Skeletal muscle satellite cell (primary cell): ENCODE data around the gene HNRNPF.
"Not testable (repeated sequence)": the region's sequence is repeated elsewhere in the genome, so short reads cannot be mapped to it uniquely, and the experiment has no call there.

Experiments
- H3K27me3 ChIP-seq: 2 replicates; pipeline ENCODE4 v1.7.0; 2013; ENCODE audit warnings: low read length; ENCODE audit not compliant: control insufficient read depth, insufficient read depth
- H3K36me3 ChIP-seq: 2 replicates; pipeline ENCODE4 v1.7.0; 2013; ENCODE audit warnings: mild to moderate bottlenecking, control low read depth, low read length; ENCODE audit not compliant: insufficient read depth
- H3K4me1 ChIP-seq: 2 replicates; pipeline ENCODE4 v1.7.0; 2013; ENCODE audit warnings: low read length; ENCODE audit not compliant: control insufficient read depth, insufficient read depth
- H3K4me2 ChIP-seq: 2 replicates; pipeline ENCODE4 v1.7.0; 2013; ENCODE audit warnings: mild to moderate bottlenecking, low read length
- H3K4me3 ChIP-seq: 2 replicates; pipeline ENCODE4 v1.7.0; 2013; ENCODE audit warnings: low read length
- H3K9ac ChIP-seq: 2 replicates; pipeline ENCODE4 v1.7.0; 2013; ENCODE audit warnings: mild to moderate bottlenecking, low read depth, low read length, moderate library complexity
- H3K9me3 ChIP-seq: replicated peaks from 2 replicates; pipeline ENCODE4 v1.7.0; 2013; ENCODE audit warnings: mild to moderate bottlenecking, control low read depth, low read length

HNRNPF gene

DNA sequence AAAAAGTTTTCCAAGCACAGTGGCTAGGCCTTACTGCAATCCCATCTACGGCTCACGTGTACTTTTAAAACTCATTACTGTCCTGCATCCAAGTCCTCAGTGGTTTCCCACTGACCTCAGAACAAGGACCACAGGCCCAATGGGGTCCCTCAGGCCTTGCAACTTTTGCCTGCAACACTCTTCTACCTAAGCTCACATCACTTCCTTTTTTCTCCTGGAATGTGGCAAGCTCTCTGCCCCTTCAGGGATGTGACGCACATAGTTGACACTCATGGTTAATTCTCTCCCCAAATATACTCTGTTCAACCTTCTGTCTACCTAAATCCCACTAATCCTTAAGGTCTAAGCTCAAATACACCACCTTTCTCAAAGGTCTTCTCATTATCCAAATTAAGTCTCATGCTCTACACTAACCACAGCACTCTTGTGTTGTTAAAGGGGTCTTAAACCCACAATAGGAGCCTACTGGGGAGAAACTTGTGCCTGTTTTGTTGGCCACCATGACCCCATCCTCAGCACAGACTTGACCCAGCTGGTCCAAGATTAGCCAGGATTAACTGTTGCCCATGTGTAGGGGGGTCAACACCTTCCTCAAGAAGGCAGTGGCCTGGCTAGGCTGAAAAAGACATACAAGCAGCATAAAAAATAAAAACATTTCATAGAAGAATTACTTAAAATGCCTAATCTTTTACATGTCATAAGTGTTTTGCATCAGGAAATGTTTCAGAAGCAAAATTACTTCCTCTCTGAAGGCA lies 15.2 kb downstream of the HNRNPF start:
- no peak overlapping the region for H3K9ac ChIP-seq
- H3K4me2 ChIP-seq = no peak overlapping the region
- H3K4me1 ChIP-seq = peaks cover 32% of the 10 kb centered on the region
- no peaks in the 10 kb centered on the region for H3K9me3 ChIP-seq
- no peak overlapping the region for H3K4me3 ChIP-seq
- no peaks in the 10 kb centered on the region for H3K27me3 ChIP-seq
- H3K36me3 ChIP-seq = peaks cover 70% of the 10 kb centered on the region

DNA sequence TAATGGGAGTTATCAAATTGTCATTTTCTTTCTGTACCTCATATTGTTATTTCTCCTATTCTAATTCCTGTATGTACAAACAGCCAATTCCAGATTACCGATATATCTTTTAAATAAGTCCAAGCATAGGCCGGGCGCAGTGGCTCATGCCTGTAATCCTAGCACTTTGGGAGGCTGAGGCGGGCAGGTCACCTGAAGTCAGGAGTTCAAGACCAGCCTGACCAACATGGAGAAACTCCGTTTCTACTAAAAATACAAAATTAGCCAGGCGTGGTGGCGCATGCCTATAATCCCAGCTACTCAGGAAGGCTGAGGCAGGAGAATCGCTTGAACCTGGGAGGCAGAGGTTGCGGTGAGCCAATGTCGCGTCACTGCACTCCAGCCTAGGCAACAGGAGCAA lies 15.8 kb downstream of the HNRNPF start:
- not testable (repeated sequence) for H3K9ac ChIP-seq, H3K4me3 ChIP-seq, H3K4me2 ChIP-seq, H3K9me3 ChIP-seq, H3K27me3 ChIP-seq
- H3K4me1 ChIP-seq = peaks cover 26% of the 10 kb centered on the region
- peaks cover 71% of the 10 kb centered on the region for H3K36me3 ChIP-seq

DNA sequence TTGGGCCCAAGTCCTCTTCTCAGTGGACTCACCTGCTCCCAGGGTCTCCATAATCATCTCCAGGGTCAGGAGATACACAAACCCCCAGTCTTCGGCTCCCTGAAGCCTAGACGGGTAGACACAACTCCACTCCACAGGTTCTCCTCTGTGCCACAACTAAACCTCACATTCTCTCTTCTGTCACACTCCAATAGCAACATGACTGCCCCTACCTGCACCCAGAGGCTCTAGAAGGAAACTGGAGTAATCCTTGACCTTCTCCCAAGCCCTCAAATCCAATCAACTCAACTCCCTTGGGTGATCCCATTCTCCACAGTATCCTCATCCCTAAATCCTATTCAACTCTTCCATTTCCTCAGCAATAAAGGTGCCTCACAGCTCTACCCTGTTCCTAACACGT lies 16.2 kb downstream of the HNRNPF start:
- H3K27me3 ChIP-seq = no peaks in the 10 kb centered on the region
- peaks cover 22% of the 10 kb centered on the region for H3K4me1 ChIP-seq
- H3K4me2 ChIP-seq = no peak overlapping the region
- no peak overlapping the region for H3K9ac ChIP-seq
- H3K36me3 ChIP-seq = peaks cover 75% of the 10 kb centered on the region
- H3K4me3 ChIP-seq = no peak overlapping the region
- no peaks in the 10 kb centered on the region for H3K9me3 ChIP-seq

DNA sequence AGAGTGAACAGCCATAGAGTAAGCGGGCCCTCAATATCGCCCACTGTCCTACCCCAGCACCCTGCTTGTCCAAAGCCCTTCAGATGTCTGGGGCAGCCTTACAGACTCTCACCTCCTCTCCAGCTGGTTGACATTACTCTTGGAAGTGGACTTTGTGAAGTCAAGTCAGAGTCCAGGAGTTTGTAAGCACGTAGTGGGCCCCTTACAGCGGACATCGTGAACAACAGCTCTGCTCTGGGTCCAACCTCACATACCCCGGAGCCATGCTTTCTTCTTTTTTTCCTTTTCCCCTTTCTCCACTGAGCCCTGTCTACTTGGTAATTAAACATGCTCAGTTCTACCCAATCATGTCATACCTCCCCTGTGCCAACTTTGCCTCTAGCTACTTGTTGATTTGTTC lies 17.5 kb downstream of the HNRNPF start:
- Histone ChIP-seq H3K36me3 (peaks cover 87% of the 10 kb centered on the region), H3K9me3 (no peaks in the 10 kb centered on the region), H3K4me2 (no peak overlapping the region), H3K27me3 (no peaks in the 10 kb centered on the region), H3K4me1 (peaks cover 15% of the 10 kb centered on the region), H3K4me3 (no peak overlapping the region), H3K9ac (no peak overlapping the region)

DNA sequence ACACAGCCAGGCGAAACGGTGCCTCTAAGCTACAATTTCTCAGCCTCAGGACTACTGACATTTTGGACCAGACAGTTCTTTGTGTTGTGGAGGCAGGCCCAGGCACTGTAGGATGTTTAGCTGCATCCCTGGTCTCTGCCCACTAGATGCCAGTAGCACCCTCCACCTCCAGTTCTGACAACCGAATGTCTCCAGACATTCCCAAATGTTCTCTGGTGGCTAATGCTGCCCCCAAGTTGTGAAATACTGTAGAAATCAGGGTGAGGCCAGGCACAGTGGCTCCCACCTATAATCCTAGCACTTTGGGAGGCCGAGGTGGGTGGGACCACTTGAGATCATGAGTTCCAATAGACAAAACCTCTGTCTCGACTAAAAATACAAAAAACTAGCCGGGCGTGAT lies 18.2 kb downstream of the HNRNPF start:
- no peak overlapping the region for H3K9ac ChIP-seq
- peaks cover 92% of the 10 kb centered on the region for H3K36me3 ChIP-seq
- no peak overlapping the region for H3K4me3 ChIP-seq
- no peaks in the 10 kb centered on the region for H3K9me3 ChIP-seq
- H3K4me1 ChIP-seq = peaks cover 8% of the 10 kb centered on the region
- H3K27me3 ChIP-seq = no peaks in the 10 kb centered on the region
- no peak overlapping the region for H3K4me2 ChIP-seq

DNA sequence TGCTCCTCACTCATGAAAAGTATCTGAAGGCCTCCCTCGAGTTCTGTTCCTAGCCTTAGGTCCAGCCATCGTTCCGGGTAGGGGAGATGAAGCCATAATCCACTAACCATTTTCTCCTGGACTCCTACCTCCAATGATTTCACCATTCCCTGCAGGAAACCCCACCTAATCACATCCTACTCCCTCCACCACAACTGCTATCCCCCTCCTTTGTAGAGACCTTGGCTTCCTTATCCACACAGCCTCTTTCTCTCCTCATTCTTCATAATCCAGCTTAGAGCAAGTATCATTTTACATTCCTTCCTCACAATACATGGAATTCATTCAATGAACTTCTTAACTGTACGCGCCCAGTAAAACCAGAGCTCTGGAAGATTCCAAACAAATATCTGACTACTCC lies 18.7 kb downstream of the HNRNPF start:
- Histone ChIP-seq H3K4me1 (peaks cover 3% of the 10 kb centered on the region), H3K4me3 (no peak overlapping the region), H3K36me3 (peaks cover 92% of the 10 kb centered on the region), H3K27me3 (no peaks in the 10 kb centered on the region), H3K4me2 (no peak overlapping the region), H3K9ac (no peak overlapping the region), H3K9me3 (no peaks in the 10 kb centered on the region)

DNA sequence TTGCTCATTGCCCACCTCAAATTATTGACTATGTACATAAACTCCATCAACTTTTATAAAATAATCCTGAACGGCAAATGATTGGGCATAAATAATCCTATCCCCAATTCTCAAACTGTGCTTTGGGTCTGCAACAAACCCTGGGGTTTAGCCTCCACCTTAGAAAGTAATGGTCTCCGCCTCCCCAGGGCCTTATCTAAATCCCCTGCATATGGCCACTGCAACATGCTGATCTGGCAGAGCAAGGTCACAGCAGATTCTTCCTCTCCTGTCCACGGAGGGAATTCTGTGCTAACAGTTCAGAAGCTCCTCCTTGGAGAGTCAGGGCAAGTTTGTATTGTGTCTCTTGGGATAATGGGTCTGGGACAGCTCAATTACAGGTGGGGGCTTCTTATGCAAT lies 19.1 kb downstream of the HNRNPF start:
- Histone ChIP-seq H3K27me3 (no peaks in the 10 kb centered on the region), H3K9me3 (no peaks in the 10 kb centered on the region), H3K4me1 (no peaks in the 10 kb centered on the region), H3K4me2 (no peak overlapping the region), H3K36me3 (peaks cover 88% of the 10 kb centered on the region), H3K4me3 (no peak overlapping the region), H3K9ac (no peak overlapping the region)

DNA sequence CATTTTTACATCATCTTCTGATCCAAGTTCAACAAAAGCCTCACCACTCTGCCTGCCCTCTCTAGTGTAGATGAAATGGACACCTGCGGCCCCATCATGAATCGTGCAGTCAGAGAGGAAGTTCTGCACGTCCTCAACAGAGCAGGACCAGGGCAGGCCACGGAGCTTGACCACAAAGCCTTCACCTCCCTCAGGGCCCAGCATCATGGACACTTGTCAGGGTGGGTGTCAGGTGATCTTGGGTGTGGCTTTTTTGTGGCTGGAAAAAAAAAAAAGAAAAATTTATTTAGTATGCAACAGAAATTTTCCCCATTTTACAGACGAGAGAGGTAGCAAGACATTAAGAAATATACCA lies 21.3 kb downstream of the HNRNPF start:
- peaks cover 68% of the 10 kb centered on the region for H3K36me3 ChIP-seq
- H3K4me3 ChIP-seq = no peak overlapping the region
- no peaks in the 10 kb centered on the region for H3K9me3 ChIP-seq
- H3K27me3 ChIP-seq = no peaks in the 10 kb centered on the region
- no peak overlapping the region for H3K4me2 ChIP-seq
- no peaks in the 10 kb centered on the region for H3K4me1 ChIP-seq
- H3K9ac ChIP-seq = no peak overlapping the region

DNA sequence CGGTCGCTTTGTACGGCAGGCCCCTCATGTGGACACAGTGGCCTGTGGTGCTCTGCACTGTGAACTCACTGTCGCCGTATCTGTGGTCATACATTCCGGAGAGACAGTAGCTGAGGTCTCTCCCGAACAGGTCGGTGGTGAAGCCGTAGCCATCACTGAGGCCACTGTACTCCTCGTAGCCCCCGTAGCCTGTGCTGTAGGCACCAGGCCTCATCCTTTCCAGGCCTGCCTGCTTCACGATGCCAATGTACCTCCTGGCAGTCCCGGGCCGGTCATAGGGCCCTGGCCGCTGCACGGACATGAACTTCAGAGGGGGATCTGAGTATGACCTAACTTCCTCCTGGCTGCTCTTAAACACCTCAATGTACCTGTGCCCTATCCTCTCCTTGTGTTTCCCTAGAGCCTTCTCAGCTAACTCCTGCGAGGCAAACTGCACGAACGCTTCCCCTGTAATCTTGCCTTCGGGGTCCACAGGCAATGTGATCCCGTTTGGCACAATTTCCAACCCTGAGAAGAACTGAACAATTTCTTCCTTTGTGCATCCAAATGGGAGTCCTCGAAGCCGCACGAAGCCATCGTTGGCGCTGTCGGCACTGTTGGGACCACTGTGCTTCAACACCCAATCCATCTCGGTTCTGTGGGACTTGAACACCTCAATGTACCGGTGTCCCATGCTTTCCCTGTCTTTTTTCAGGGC lies 21.9 kb downstream of the HNRNPF start:
- Histone ChIP-seq H3K4me3 (no peak overlapping the region), H3K27me3 (no peaks in the 10 kb centered on the region), H3K9ac (no peak overlapping the region), H3K4me2 (no peak overlapping the region), H3K4me1 (no peaks in the 10 kb centered on the region), H3K36me3 (peaks cover 63% of the 10 kb centered on the region), H3K9me3 (no peaks in the 10 kb centered on the region)

DNA sequence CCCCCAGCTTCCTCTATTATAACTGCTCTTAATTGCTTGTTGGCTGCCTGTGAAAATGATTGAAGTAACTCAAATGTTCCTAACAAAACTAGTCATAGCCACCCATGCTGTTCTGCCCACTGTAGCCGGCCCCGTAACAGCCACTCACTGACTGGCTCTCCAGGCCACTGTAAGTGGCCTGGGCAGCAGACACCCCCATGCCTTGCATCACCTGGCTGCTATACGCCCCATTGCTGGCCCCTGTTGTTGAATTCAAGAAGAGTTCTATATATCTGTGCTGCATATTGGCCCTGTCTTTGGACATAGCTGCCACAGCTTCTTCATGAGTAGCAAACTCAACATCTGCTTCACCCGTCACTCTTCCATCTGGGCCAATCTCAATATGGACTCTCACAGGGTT lies 22.4 kb downstream of the HNRNPF start:
- Histone ChIP-seq H3K9me3 (no peaks in the 10 kb centered on the region), H3K4me1 (no peaks in the 10 kb centered on the region), H3K4me3 (no peak overlapping the region), H3K4me2 (no peak overlapping the region), H3K9ac (no peak overlapping the region), H3K27me3 (no peaks in the 10 kb centered on the region), H3K36me3 (peaks cover 58% of the 10 kb centered on the region)

DNA sequence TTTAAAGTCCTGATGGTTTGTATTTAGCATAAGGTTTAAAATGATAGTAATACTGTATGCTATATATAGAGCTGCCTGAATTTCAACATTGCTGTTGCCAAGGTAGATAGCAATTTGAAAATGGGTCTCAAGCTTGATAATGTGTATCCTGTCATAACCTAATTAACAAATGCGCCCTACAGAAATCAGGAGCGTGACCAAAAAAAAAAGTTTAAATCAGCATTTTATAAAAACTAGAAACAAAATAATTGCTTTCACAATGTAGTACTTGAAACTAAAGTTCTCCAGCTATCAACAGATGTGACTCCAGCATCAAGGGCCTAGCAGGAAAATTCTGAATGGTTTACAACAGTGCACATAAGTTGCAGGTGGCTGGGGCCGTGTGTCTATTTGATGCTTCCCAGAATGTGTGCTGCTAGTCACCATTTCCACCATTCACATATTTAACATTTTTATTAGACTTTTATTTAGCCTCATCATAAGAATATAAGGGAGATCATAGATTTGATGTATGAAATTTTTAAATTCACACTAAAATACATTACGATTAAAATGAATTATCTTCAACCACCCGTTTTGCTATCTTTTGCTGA lies 23.5 kb downstream of the HNRNPF start:
- H3K9me3 ChIP-seq = no peaks in the 10 kb centered on the region
- H3K4me2 ChIP-seq = no peak overlapping the region
- no peaks in the 10 kb centered on the region for H3K27me3 ChIP-seq
- H3K36me3 ChIP-seq = peaks cover 52% of the 10 kb centered on the region
- no peak overlapping the region for H3K4me3 ChIP-seq
- H3K4me1 ChIP-seq = no peaks in the 10 kb centered on the region
- no peak overlapping the region for H3K9ac ChIP-seq
